ENCODE data around the gene ESRP2.
A peak's percentile ranks its signal among the peaks of the same experiment; 100 is the strongest.

The ESRP2 gene

GRCh38 chr16:68242085-68242484 is 6.2 kb upstream of the ESRP2 start:
- in situ Hi-C loops (cut with HindIII; ENCODE audit: low pct_ligation_motif_present, low sequenced_read_pairs): no loop called here
- Histone ChIP-seq H3K27ac (no peak overlapping the region), H3K4me3 (ENCODE audit: low read depth, low read length) (no peak overlapping the region), H3K27me3 (replicated peaks) (no peaks in the 10 kb centered on the region), H3K36me3 (replicated peaks) (no peaks in the 10 kb centered on the region)
- DNase-seq: no peak
- no peak for TF ChIP-seq CTCF (IDR thresholded peaks at IDR 0.05; ENCODE audit: low read depth, low read length, missing control alignments)

GRCh38 chr16:68238029-68238345 is 2.1 kb upstream of the ESRP2 start:
- Histone ChIP-seq H3K27ac (peak overlapping the region; percentile 67), H3K36me3 (replicated peaks) (no peaks in the 10 kb centered on the region), H3K27me3 (replicated peaks) (no peaks in the 10 kb centered on the region), H3K4me3 (ENCODE audit: low read depth, low read length) (peak overlapping the region; percentile 61)
- in situ Hi-C loops (cut with HindIII; ENCODE audit: low pct_ligation_motif_present, low sequenced_read_pairs): no loop called here
- DNase-seq: no peak
- no peak for TF ChIP-seq CTCF (IDR thresholded peaks at IDR 0.05; ENCODE audit: low read depth, low read length, missing control alignments)

GRCh38 chr16:68237243-68238028 is 1.5 kb upstream of the ESRP2 start:
- Histone ChIP-seq H3K27ac (peak overlapping the region; percentile 67), H3K27me3 (replicated peaks) (no peaks in the 10 kb centered on the region), H3K4me3 (ENCODE audit: low read depth, low read length) (peak overlapping the region; percentile 66), H3K36me3 (replicated peaks) (no peaks in the 10 kb centered on the region)
- peak; percentile 96 for DNase-seq
- TF ChIP-seq CTCF (IDR thresholded peaks at IDR 0.05; ENCODE audit: low read depth, low read length, missing control alignments): no peak
- in situ Hi-C loops (cut with HindIII; ENCODE audit: low pct_ligation_motif_present, low sequenced_read_pairs): no loop called here

- Histone ChIP-seq H3K27ac (peak overlapping the region; percentile 53), H3K36me3 (replicated peaks) (no peaks in the 10 kb centered on the region), H3K27me3 (replicated peaks) (no peaks in the 10 kb centered on the region), H3K4me3 (ENCODE audit: low read depth, low read length) (peak overlapping the region; percentile 66)
- DNase-seq: no peak
- in situ Hi-C loops (cut with HindIII; ENCODE audit: low pct_ligation_motif_present, low sequenced_read_pairs): no loop called here
- TF ChIP-seq CTCF (IDR thresholded peaks at IDR 0.05; ENCODE audit: low read depth, low read length, missing control alignments): no peak
Observed at GRCh38 chr16:68236826-68237242, 907 bp upstream of the ESRP2 start.

GRCh38 chr16:68236137-68236825 is 354 bp upstream of the ESRP2 start:
- no peak for TF ChIP-seq CTCF (IDR thresholded peaks at IDR 0.05; ENCODE audit: low read depth, low read length, missing control alignments)
- Histone ChIP-seq H3K4me3 (ENCODE audit: low read depth, low read length) (peak overlapping the region; percentile 66), H3K36me3 (replicated peaks) (no peaks in the 10 kb centered on the region), H3K27me3 (replicated peaks) (no peaks in the 10 kb centered on the region), H3K27ac (no peak overlapping the region)
- DNase-seq: no peak
- in situ Hi-C loops (cut with HindIII; ENCODE audit: low pct_ligation_motif_present, low sequenced_read_pairs): no loop called here
